Stimulated activated CD4-positive, alpha-beta T cell treated with anti-CD3 and anti-CD28 coated beads, Interleukin-1b, Interleukin-23, amount 100 ng/mL, for 24 hours (primary cell): ENCODE measurements around the gene ZNF22.

Experiments
- DNase-seq, 4 experiments: peaks; one replicate each; pipeline ENCODE4 v3.0.0-alpha.2; 2020; ENCODE audit warnings: low read depth in 4 of 4, low spot score in 1 of 4

ZNF22 gene

GRCh38 chr10:44976352-44977198, 24.1 kb upstream of the ZNF22 start:
- DNase-seq: no peak

GRCh38 chr10:44977287-44978212, 23.2 kb upstream of the ZNF22 start:
- DNase-seq: no peak

- DNase-seq: no peak
These were observed 22.5 kb upstream of the ZNF22 start for GRCh38 chr10:44978213-44978569.

- no peak for DNase-seq
These were observed 22.0 kb upstream of the ZNF22 start, which contains the start of gene DEPP1 for GRCh38 chr10:44978570-44979280. TSS of gene DEPP1 (minus strand) at chr10:44978809. CDS start at chr10:44978030, 779 bp downstream.

- no peak for DNase-seq
These were observed 21.2 kb upstream of the ZNF22 start for GRCh38 chr10:44979281-44980191.

- DNase-seq: no peak
These were observed 20.2 kb upstream of the ZNF22 start for GRCh38 chr10:44980309-44981171.

- DNase-seq: no peak
These were observed 19.3 kb upstream of the ZNF22 start for GRCh38 chr10:44981172-44982113.

GRCh38 chr10:44982114-44982460, 18.6 kb upstream of the ZNF22 start:
- DNase-seq: no peak

GRCh38 chr10:44982496-44982895, 18.2 kb upstream of the ZNF22 start:
- DNase-seq: no peak

GRCh38 chr10:44983066-44983894, 17.4 kb upstream of the ZNF22 start:
- DNase-seq: no peak

- DNase-seq: no peak
These were observed 16.8 kb upstream of the ZNF22 start for GRCh38 chr10:44983895-44984278.

GRCh38 chr10:44984671-44985101, 16.0 kb upstream of the ZNF22 start:
- DNase-seq: no peak

- DNase-seq: no peak
These were observed 15.5 kb upstream of the ZNF22 start for GRCh38 chr10:44985175-44985681.

GRCh38 chr10:44986179-44986578, 14.5 kb upstream of the ZNF22 start:
- no peak for DNase-seq

GRCh38 chr10:44986670-44987069, 14.1 kb upstream of the ZNF22 start:
- DNase-seq: no peak

- no peak for DNase-seq
These were observed 11.7 kb upstream of the ZNF22 start for GRCh38 chr10:44988957-44989585.
